Measurements from ENCODE around the gene ZNF385C. TPM values are rescaled to one million over a fixed set of nuclear protein-coding genes. Genes with fewer than 3 reads are reported as not detected.

ZNF385C gene
- total RNA-seq, 4 donors from 2014 or later = 0.27 to 0.48 TPM; not detected in 2

GRCh38 chr17:42067371-42068091 lies 30.7 kb downstream of the ZNF385C start:
- H3K4me1 ChIP-seq = peaks cover 0 to 16% (median 13%) of the 10 kb centered on the region in 4 donors
- DNase-seq = peak; percentile 77
- H3K27ac ChIP-seq = no peak overlapping the region
- no peaks in the 10 kb centered on the region for H3K36me3 ChIP-seq
- no peak for TF ChIP-seq POLR2AphosphoS5 (IDR thresholded peaks at IDR 0.05)
- TF ChIP-seq, protein P1, sequence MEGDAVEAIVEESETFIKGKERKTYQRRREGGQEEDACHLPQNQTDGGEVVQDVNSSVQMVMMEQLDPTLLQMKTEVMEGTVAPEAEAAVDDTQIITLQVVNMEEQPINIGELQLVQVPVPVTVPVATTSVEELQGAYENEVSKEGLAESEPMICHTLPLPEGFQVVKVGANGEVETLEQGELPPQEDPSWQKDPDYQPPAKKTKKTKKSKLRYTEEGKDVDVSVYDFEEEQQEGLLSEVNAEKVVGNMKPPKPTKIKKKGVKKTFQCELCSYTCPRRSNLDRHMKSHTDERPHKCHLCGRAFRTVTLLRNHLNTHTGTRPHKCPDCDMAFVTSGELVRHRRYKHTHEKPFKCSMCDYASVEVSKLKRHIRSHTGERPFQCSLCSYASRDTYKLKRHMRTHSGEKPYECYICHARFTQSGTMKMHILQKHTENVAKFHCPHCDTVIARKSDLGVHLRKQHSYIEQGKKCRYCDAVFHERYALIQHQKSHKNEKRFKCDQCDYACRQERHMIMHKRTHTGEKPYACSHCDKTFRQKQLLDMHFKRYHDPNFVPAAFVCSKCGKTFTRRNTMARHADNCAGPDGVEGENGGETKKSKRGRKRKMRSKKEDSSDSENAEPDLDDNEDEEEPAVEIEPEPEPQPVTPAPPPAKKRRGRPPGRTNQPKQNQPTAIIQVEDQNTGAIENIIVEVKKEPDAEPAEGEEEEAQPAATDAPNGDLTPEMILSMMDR (IDR thresholded peaks at IDR 0.05) = peak; percentile 85 to 94 (median 92)
- WGBS, 2 donors (ENCODE audit: low coverage in 1 of 2) = 22% methylated on average over 12 of the region's 12 CpGs; no CpG with 5 or more reads in 1 of the 2 donors
- in situ Hi-C loops (cut with MboI; ENCODE audit: low pct_ligation_motif_present in 1 of 4, low pct_unique_long_range_greater_than_20kb in 1 of 4, low sequenced_read_pairs in 3 of 4) = no loop called here
- intact Hi-C loops (cut with DNase I; ENCODE audit: low total_unique reads) = loop anchor here (5.0 kb wide), 1 partner anchor 50 kb away; no protein-coding TSS in a partner anchor
- peaks cover 21% of the 10 kb centered on the region for H3K27me3 ChIP-seq
- H3K9me3 ChIP-seq = no peaks in the 10 kb centered on the region
- no peak overlapping the region for H3K4me3 ChIP-seq

DNA sequence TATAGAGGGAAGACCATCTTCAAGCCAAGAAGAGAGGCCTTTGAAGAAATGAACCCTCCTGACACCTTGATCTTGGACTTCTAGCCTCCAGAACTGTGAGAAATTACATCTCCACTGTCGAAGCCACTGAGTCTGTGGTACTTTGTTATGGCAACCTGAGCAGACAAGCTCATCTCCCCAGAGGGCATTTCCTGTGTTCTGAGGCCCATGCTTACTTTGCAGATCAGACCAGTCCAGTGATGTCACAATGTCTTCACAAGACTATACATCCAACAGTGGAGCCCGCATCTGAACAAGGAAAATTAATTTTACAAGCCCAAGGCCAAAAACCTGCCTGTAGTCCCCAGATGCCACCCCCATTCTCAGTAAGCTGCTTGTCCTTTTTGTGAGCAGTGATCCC lies 33.1 kb downstream of the ZNF385C start:
- no peak for DNase-seq
- intact Hi-C loops (cut with DNase I; ENCODE audit: low total_unique reads) = loop anchor here (5.0 kb wide), 1 partner anchor 52 kb away; no protein-coding TSS in a partner anchor
- no peak for TF ChIP-seq POLR2A (IDR thresholded peaks at IDR 0.05)
- Histone ChIP-seq H3K36me3 (no peaks in the 10 kb centered on the region), H3K4me3 (no peak overlapping the region), H3K4me1 (peaks cover 0 to 11% (median 7%) of the 10 kb centered on the region in 4 donors), H3K9me3 (no peaks in the 10 kb centered on the region), H3K27me3 (no peaks in the 10 kb centered on the region), H3K27ac (no peak overlapping the region)
- 71% methylated on average over 2 of the region's 2 CpGs; no CpG with 5 or more reads in 1 of the 2 donors for WGBS, 2 donors (ENCODE audit: low coverage in 1 of 2)
- in situ Hi-C loops (cut with MboI; ENCODE audit: low pct_ligation_motif_present in 1 of 4, low pct_unique_long_range_greater_than_20kb in 1 of 4, low sequenced_read_pairs in 3 of 4) = no loop called here

DNA sequence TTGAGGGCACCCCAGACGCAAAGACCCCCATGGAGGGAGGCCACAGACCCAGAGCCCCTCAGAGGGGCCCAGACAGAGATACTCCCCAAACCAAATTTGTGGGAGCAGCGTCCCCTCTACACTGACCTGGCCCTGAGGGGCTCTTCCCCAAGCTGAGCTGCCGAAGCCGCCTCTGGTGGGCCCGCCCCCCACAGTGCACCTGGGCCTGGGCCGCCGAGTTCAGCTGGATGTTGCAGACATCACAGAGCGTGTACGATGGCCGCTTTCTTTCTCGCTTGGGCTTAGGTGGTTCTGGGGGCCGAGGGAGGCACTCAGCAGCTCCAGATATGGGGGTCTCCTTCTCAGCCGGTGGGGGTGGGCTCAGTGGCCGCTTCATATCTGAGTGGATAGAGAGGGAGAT lies 35.6 kb downstream of the ZNF385C start:
- H3K36me3 ChIP-seq = no peaks in the 10 kb centered on the region
- no peak overlapping the region for H3K27ac ChIP-seq
- peaks cover 0 to 5% (median 4%) of the 10 kb centered on the region in 4 donors for H3K4me1 ChIP-seq
- intact Hi-C loops (cut with DNase I; ENCODE audit: low total_unique reads) (no loop called here), in situ Hi-C loops (cut with MboI; ENCODE audit: low pct_ligation_motif_present in 1 of 4, low pct_unique_long_range_greater_than_20kb in 1 of 4, low sequenced_read_pairs in 3 of 4) (no loop called here)
- TF ChIP-seq POLR2A (IDR thresholded peaks at IDR 0.05) (no peak), POLR2AphosphoS5 (IDR thresholded peaks at IDR 0.05) (no peak), EP300 (IDR thresholded peaks at IDR 0.05; ENCODE audit: low read depth) (no peak)
- TF ChIP-seq, protein P1 (IDR thresholded peaks at IDR 0.05) = no peak
- DNase-seq = no peak
- H3K27me3 ChIP-seq = no peaks in the 10 kb centered on the region
- no peaks in the 10 kb centered on the region for H3K9me3 ChIP-seq
- 90 to 100% methylated on average over 1 to 14 of the region's 14 CpGs for WGBS, 2 donors (ENCODE audit: low coverage in 1 of 2)
- H3K4me3 ChIP-seq = no peak overlapping the region

- no peak overlapping the region for H3K27ac ChIP-seq
- H3K9me3 ChIP-seq = no peaks in the 10 kb centered on the region
- no peak overlapping the region for H3K4me3 ChIP-seq
- no peaks in the 10 kb centered on the region for H3K27me3 ChIP-seq
- 85% methylated on average over 5 of the region's 5 CpGs; no CpG with 5 or more reads in 1 of the 2 donors for WGBS, 2 donors (ENCODE audit: low coverage in 1 of 2)
- intact Hi-C loops (cut with DNase I; ENCODE audit: low total_unique reads) (no loop called here), in situ Hi-C loops (cut with MboI; ENCODE audit: low pct_ligation_motif_present in 1 of 4, low pct_unique_long_range_greater_than_20kb in 1 of 4, low sequenced_read_pairs in 3 of 4) (no loop called here)
- DNase-seq = no peak
- H3K4me1 ChIP-seq = no peaks in the 10 kb centered on the region
- TF ChIP-seq POLR2A (IDR thresholded peaks at IDR 0.05) = no peak
- TF ChIP-seq EP300 (IDR thresholded peaks at IDR 0.05; ENCODE audit: low read depth) = no peak
- TF ChIP-seq, protein P1 (IDR thresholded peaks at IDR 0.05) = no peak
- no peak for TF ChIP-seq POLR2AphosphoS5 (IDR thresholded peaks at IDR 0.05)
- H3K36me3 ChIP-seq = no peaks in the 10 kb centered on the region
These were observed 36.4 kb downstream of the ZNF385C start for GRCh38 chr17:42061646-42062487.
